Stimulated activated CD4-positive, alpha-beta T cell treated with anti-CD3 and anti-CD28 coated beads, Interleukin-2, amount 100 ng/mL, for 48 hours (primary cell): ENCODE measurements around the gene CARM1.
"Not testable (repeated sequence)": the region's sequence is repeated elsewhere in the genome, so short reads cannot be mapped to it uniquely, and the experiment has no call there.

Experiments used
- DNase-seq, 2 donors: peaks; one replicate each; pipeline ENCODE4 v3.0.0-alpha.2; 2020

Gene CARM1

GRCh38 chr19:10935371-10936059 lies 64.2 kb downstream of the CARM1 start:
- DNase-seq, result no peak

GRCh38 chr19:10936661-10937084 lies 65.3 kb downstream of the CARM1 start:
- peak in 1 of 2 donors; percentile 19 for DNase-seq

GRCh38 chr19:10941649-10942048 lies 70.3 kb downstream of the CARM1 start:
- not testable (repeated sequence) for DNase-seq

GRCh38 chr19:10943412-10943811 lies 72.1 kb downstream of the CARM1 start:
- not testable (repeated sequence) for DNase-seq

- no peak for DNase-seq
Measured at GRCh38 chr19:10945264-10945663, 73.9 kb downstream of the CARM1 start.

GRCh38 chr19:10946958-10947657 lies 75.8 kb downstream of the CARM1 start:
- no peak for DNase-seq

GRCh38 chr19:10952809-10953208 lies 81.5 kb downstream of the CARM1 start:
- DNase-seq, result no peak

GRCh38 chr19:10959277-10959968 lies 88.1 kb downstream of the CARM1 start:
- not testable (repeated sequence) for DNase-seq

GRCh38 chr19:10960314-10961072 lies 89.1 kb downstream of the CARM1 start, which contains the start of gene SMARCA4:
SMARCA4 (plus strand) TSS chr19:10961030; CDS start chr19:10984152, 23,122 bp downstream.
- DNase-seq, result peak; percentile 97 to 99

- DNase-seq, result no peak
Measured at GRCh38 chr19:10961073-10961860, 89.9 kb downstream of the CARM1 start.

- no peak for DNase-seq
Measured at GRCh38 chr19:10962863-10963262, 91.5 kb downstream of the CARM1 start.

GRCh38 chr19:10963865-10964264 lies 92.5 kb downstream of the CARM1 start:
- no peak for DNase-seq

GRCh38 chr19:10964903-10965302 lies 93.5 kb downstream of the CARM1 start:
- no peak for DNase-seq

GRCh38 chr19:10965398-10965797 lies 94.0 kb downstream of the CARM1 start:
- DNase-seq, result no peak

- no peak for DNase-seq
Measured at GRCh38 chr19:10966809-10967208, 95.5 kb downstream of the CARM1 start.

GRCh38 chr19:10968527-10969135 lies 97.3 kb downstream of the CARM1 start:
- DNase-seq, result no peak

GRCh38 chr19:10971107-10971726 lies 99.9 kb downstream of the CARM1 start:
- no peak for DNase-seq
